ENCODE measurements around the gene PNRC1. TPM values are rescaled to one million over a fixed set of nuclear protein-coding genes. Genes with fewer than 3 reads are reported as not detected.

The PNRC1 gene
- total RNA-seq, 1 experiment from 2014 or later: 66.9 TPM

DNA sequence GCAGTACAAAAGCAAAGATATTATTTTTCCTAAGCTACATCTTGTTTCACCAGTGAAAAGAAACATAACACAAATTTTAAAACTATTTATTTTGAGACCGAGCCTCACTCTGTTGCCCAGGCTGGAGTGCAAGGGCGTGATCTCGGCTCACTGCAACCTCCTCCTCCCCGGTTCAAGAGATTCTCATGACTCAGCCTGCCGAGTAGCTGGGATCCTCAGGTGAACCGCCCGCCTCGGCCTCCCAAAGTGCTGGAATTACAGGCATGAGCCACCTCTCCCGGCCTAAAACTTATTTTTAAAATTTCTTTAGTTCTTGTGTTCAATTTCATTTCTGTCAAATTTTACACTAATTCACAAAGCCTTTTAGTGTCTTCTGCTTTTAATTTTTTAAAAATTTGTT lies 31.4 kb downstream of the PNRC1 start:
- Histone ChIP-seq H3F3A (ENCODE audit: insufficient read depth, low read depth) (no peaks in the 10 kb centered on the region), H4K20me1 (ENCODE audit: insufficient read depth) (no peaks in the 10 kb centered on the region), H3K4me2 (no peak overlapping the region), H3K27me3 (ENCODE audit: insufficient read depth, low read depth) (no peaks in the 10 kb centered on the region), H3K27ac (no peak overlapping the region), H3K36me3 (ENCODE audit: low read depth) (no peaks in the 10 kb centered on the region), H3K79me2 (ENCODE audit: low read depth) (no peaks in the 10 kb centered on the region), H3K4me1 (replicated peaks; ENCODE audit: insufficient read depth) (no peaks in the 10 kb centered on the region), H3K4me3 (no peak overlapping the region), H3K9me2 (ENCODE audit: insufficient read depth) (no peaks in the 10 kb centered on the region), H3K9me3 (ENCODE audit: insufficient read depth, low read depth) (no peaks in the 10 kb centered on the region), H2AFZ (no peak overlapping the region)
- TF ChIP-seq EZH2 (IDR thresholded peaks at IDR 0.05; ENCODE audit: low read depth): no peak
- TF ChIP-seq, protein P1, sequence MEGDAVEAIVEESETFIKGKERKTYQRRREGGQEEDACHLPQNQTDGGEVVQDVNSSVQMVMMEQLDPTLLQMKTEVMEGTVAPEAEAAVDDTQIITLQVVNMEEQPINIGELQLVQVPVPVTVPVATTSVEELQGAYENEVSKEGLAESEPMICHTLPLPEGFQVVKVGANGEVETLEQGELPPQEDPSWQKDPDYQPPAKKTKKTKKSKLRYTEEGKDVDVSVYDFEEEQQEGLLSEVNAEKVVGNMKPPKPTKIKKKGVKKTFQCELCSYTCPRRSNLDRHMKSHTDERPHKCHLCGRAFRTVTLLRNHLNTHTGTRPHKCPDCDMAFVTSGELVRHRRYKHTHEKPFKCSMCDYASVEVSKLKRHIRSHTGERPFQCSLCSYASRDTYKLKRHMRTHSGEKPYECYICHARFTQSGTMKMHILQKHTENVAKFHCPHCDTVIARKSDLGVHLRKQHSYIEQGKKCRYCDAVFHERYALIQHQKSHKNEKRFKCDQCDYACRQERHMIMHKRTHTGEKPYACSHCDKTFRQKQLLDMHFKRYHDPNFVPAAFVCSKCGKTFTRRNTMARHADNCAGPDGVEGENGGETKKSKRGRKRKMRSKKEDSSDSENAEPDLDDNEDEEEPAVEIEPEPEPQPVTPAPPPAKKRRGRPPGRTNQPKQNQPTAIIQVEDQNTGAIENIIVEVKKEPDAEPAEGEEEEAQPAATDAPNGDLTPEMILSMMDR (conservative IDR thresholded peaks at IDR 0.05): no peak
- ChIA-PET CTCF (no interaction called here), POLR2A (ENCODE audit: unreplicated experiment) (interaction anchor here (0.6 kb wide), 1 partner anchor 526 kb away, joined by 7 read pairs; no protein-coding TSS in a partner anchor)
- intact Hi-C loops (cut with micrococcal nuclease; ENCODE audit: unreplicated experiment): no loop called here
- no TSS peak for BruUV-seq (replicated peaks)
- no peak for DNase-seq

DNA sequence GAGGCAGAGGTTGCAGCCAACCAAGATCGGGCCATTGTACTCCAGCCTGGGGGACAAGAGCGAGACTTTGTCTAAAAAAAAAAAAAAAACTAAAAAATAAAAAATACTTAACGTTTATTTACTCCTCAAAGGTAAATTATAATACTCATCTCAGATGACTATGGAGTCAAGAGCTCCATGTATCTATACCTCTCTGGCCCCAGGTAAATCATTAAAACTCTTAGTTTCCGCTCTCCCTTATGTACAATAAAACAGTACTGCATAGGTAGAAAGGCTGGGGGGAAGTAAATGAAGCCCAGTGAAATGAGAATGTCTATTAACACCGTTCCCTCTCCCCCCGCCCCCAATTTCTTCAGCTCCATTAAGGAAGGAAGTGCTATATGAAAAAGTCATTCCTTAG lies 36.2 kb downstream of the PNRC1 start:
- no peak for DNase-seq
- Histone ChIP-seq H3K36me3 (ENCODE audit: low read depth) (no peaks in the 10 kb centered on the region), H3K27me3 (ENCODE audit: insufficient read depth, low read depth) (0 out of 2 replicates have a peak, but pooled peaks cover 4% of the 10 kb centered on the region), H3K4me1 (replicated peaks; ENCODE audit: insufficient read depth) (no peaks in the 10 kb centered on the region), H3K79me2 (ENCODE audit: low read depth) (no peaks in the 10 kb centered on the region), H3K4me3 (peak overlapping the region; percentile 56; the same call in 1 of the 2 replicates), H3K9me3 (ENCODE audit: insufficient read depth, low read depth) (no peaks in the 10 kb centered on the region), H2AFZ (no peak overlapping the region), H3F3A (ENCODE audit: insufficient read depth, low read depth) (no peaks in the 10 kb centered on the region), H4K20me1 (ENCODE audit: insufficient read depth) (no peaks in the 10 kb centered on the region), H3K9me2 (ENCODE audit: insufficient read depth) (no peaks in the 10 kb centered on the region), H3K4me2 (peak overlapping the region; percentile 82), H3K27ac (no peak overlapping the region)
- ChIA-PET CTCF (no interaction called here), POLR2A (ENCODE audit: unreplicated experiment) (no interaction called here)
- no TSS peak for BruUV-seq (replicated peaks)
- intact Hi-C loops (cut with micrococcal nuclease; ENCODE audit: unreplicated experiment): no loop called here
- TF ChIP-seq, protein P1 (conservative IDR thresholded peaks at IDR 0.05): no peak
- TF ChIP-seq EZH2 (IDR thresholded peaks at IDR 0.05; ENCODE audit: low read depth): no peak

DNA sequence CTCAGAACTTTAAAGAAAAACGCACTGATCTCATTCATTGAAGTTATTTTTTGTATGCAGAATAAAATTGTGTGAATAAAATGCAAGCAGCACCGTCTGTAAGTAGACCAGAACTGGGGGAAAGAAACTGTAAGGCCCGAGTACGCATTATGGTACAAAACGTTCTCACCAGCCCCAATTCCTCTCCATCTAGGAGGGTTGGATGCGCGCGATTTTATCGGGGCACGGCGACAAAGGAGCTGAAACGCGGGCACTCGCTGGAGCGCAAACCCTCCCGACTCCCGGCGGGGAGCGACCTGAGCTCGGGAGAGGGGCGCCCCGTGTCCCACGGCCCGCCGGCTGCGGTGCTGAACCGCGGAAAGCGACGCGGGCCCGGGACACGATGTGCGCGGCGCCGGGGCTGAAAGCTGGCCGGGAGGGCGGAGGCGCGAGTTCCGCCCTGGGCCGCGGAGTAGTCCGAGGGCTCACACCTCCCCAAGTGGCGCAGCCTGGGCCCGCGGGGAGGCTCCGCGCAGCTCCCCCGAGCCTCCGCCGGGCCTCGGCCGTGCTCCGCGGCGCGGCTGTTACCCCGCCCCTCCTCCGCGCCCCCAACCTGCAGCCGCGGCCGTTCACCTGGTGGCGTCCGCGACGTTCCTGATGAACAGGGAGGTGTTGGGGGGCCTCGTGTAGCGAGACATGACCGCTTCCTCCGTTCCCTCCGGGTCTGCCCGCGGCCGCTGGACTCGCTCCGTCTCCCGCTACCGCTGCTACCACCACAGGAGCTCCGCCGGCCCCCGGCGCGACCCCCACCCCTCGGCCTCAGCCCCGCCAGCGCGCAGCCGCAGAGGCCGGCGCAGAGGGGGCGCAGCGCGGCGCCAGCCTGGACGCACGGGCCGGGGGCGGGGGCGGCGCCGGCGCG lies 36.9 kb downstream of the PNRC1 start, which contains the start of gene SRSF12:
TSS of gene SRSF12 (minus strand) at position 861 of the 898 bp plus-strand sequence. CDS start at position 677, 184 bp downstream.
- CTCF ChIA-PET: no interaction called here
- Histone ChIP-seq H3K36me3 (ENCODE audit: low read depth) (no peaks in the 10 kb centered on the region), H4K20me1 (ENCODE audit: insufficient read depth) (no peaks in the 10 kb centered on the region), H3K27ac (no peak within 1 kb of the TSS), H3K27me3 (ENCODE audit: insufficient read depth, low read depth) (0 out of 2 replicates have a peak, but pooled peaks cover 4% of the 10 kb centered on the region), H2AFZ (peak within 1 kb of the TSS; percentile 87), H3K9me3 (ENCODE audit: insufficient read depth, low read depth) (no peaks in the 10 kb centered on the region), H3K9me2 (ENCODE audit: insufficient read depth) (no peaks in the 10 kb centered on the region), H3K4me2 (peak within 1 kb of the TSS; percentile 82), H3K4me3 (peak within 1 kb of the TSS; percentile 56; the same call in 1 of the 2 replicates), H3F3A (ENCODE audit: insufficient read depth, low read depth) (no peaks in the 10 kb centered on the region), H3K4me1 (replicated peaks; ENCODE audit: insufficient read depth) (no peaks in the 10 kb centered on the region), H3K79me2 (ENCODE audit: low read depth) (no peaks in the 10 kb centered on the region)
- intact Hi-C loops (cut with micrococcal nuclease; ENCODE audit: unreplicated experiment): no loop called here
- TF ChIP-seq, protein P1 (conservative IDR thresholded peaks at IDR 0.05): no peak
- no peak for TF ChIP-seq EZH2 (IDR thresholded peaks at IDR 0.05; ENCODE audit: low read depth)
- POLR2A ChIA-PET (ENCODE audit: unreplicated experiment): no interaction called here
- BruUV-seq (replicated peaks): no TSS peak
- peak in 1 of 2 experiments; percentile 11 for DNase-seq

Data from PC-9 (cell line).